NCI-H2107 treated with DMSO at 0.1 percent for 48 hours (cell line): ENCODE measurements around the gene PRR23E.

Experiments used
- DNase-seq: peaks from one replicate; lab custom pipeline; 2025; ENCODE audit not compliant: unreplicated experiment; lab: John Stamatoyannopoulos, UW

Gene PRR23E

GRCh38 chr3:127207727-127208482 lies 15.0 kb downstream of the PRR23E start:
- DNase-seq, result no peak

- DNase-seq, result no peak
These were observed 15.7 kb downstream of the PRR23E start for GRCh38 chr3:127208483-127209100.

- no peak for DNase-seq
These were observed 16.4 kb downstream of the PRR23E start for GRCh38 chr3:127209155-127209839.

- DNase-seq, result no peak
These were observed 17.1 kb downstream of the PRR23E start for GRCh38 chr3:127209840-127210653.

- DNase-seq, result no peak
These were observed 17.7 kb downstream of the PRR23E start for GRCh38 chr3:127210654-127210943.

- no peak for DNase-seq
These were observed 18.5 kb downstream of the PRR23E start for GRCh38 chr3:127211118-127212060.

- DNase-seq, result no peak
These were observed 19.3 kb downstream of the PRR23E start for GRCh38 chr3:127212231-127212630.

- no peak for DNase-seq
These were observed 19.8 kb downstream of the PRR23E start for GRCh38 chr3:127212711-127213110.

- no peak for DNase-seq
These were observed 20.5 kb downstream of the PRR23E start for GRCh38 chr3:127213381-127213918.

- DNase-seq, result no peak
These were observed 22.0 kb downstream of the PRR23E start for GRCh38 chr3:127214975-127215374.

GRCh38 chr3:127215714-127216414 lies 22.9 kb downstream of the PRR23E start:
- DNase-seq, result no peak

- no peak for DNase-seq
These were observed 23.7 kb downstream of the PRR23E start for GRCh38 chr3:127216415-127217261.

- DNase-seq, result no peak
These were observed 24.9 kb downstream of the PRR23E start for GRCh38 chr3:127217596-127218453.

GRCh38 chr3:127218454-127218922 lies 25.6 kb downstream of the PRR23E start:
- DNase-seq, result no peak

GRCh38 chr3:127220497-127220896 lies 27.6 kb downstream of the PRR23E start:
- DNase-seq, result no peak

- no peak for DNase-seq
These were observed 28.1 kb downstream of the PRR23E start for GRCh38 chr3:127221037-127221436.

- DNase-seq, result no peak
These were observed 28.6 kb downstream of the PRR23E start for GRCh38 chr3:127221446-127222035.
